Esophagus mucosa (tissue), 1 donor: ENCODE data around the gene VENTX. TPM values are rescaled to one million over a fixed set of nuclear protein-coding genes. Genes with fewer than 3 reads are reported as not detected.

Source experiments
- ATAC-seq: fragments of 200-7000 bp; cut with Tn5 transposase; one replicate; pipeline ENCODE4 v1.9.1; 2020
- total RNA-seq: library from RNA; stranded (reverse); gene quantifications from one replicate; pipeline ENCODE4 v1.2.4, GENCODE V29; 2023
- donor health status: DM: yes; HTN: yes; CAD: no.

VENTX gene, protein sequence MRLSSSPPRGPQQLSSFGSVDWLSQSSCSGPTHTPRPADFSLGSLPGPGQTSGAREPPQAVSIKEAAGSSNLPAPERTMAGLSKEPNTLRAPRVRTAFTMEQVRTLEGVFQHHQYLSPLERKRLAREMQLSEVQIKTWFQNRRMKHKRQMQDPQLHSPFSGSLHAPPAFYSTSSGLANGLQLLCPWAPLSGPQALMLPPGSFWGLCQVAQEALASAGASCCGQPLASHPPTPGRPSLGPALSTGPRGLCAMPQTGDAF
- 0.12 TPM for total RNA-seq

DNA sequence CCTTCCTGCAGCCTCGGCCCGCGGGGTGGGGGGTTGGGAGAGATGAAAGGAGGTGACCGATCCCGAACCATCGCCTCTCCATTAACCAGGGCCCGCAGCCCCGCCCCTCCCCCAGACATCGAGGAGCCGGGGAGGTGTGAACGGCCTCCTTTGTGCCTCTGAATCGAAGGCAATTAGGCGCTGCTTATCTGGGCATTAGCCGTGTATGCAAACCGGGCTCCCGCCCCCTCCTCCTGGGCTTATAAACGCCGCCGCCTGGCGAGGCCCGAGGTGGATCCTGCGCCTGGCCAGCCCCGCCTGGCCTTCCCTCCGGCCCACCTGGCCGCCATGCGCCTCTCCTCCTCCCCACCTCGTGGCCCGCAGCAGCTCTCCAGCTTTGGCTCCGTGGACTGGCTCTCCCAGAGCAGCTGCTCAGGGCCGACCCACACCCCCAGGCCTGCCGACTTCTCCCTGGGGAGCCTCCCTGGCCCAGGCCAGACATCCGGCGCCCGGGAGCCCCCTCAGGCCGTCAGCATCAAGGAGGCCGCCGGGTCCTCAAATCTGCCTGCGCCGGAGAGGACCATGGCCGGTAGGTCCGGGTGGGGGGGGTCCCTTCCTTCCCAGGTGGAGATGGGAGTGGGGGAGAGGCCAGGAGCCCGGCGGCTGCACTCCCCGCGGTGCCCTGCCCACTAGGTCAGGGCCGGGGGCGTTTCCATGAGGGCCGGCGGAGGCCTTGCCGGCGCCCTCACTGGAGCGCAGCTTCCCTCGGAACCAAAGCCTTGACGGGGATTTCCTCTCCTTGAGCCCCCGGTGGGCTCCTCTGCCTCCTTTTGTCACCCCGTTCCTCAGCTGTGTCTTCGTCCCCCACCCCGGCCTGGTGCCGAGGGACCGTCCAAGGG, at the start of gene VENTX:
Gene VENTX, plus strand, starts transcription at position 268 of the 878 bp plus-strand sequence. Its CDS starts 60 bp downstream, at position 328.
- no peak for ATAC-seq

DNA sequence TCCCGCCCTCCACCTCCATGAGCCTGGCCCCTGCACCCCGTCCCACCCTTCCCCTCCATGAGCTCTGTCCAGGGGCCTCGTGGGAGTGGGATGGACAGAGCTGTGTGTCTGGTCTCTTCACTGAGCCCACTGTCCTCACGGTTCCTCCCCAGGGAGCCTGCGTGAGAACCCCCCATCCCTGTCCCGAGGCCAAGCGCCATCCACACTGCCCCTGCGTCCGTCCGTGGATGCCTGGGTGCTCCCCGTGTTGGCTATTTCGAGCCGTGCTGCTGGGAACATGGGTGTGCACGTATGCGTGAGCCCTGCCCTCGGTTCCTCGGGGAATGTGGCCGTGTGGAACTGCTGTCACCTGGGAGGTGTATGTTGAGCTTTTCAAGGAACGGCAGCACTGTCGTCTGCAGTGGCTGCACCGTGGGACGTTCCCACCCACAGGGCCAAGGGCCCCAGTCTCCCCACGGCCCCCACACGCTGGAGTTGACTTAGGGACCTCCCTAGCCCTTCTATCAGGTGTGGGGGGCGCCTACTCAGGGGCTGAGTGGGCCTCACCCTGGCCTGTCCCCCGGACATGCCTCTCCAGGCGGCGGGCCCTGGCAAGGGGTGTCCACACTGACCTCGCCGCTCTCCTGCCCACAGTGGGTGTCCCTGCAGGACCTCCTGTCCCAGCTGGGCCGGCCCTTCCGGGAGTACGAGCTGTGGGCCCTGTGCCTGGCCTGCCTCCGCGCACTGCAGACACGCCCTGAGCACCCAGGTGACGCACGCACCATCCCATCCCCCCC, 49.6 kb upstream of the VENTX start:
- no peak for ATAC-seq

DNA sequence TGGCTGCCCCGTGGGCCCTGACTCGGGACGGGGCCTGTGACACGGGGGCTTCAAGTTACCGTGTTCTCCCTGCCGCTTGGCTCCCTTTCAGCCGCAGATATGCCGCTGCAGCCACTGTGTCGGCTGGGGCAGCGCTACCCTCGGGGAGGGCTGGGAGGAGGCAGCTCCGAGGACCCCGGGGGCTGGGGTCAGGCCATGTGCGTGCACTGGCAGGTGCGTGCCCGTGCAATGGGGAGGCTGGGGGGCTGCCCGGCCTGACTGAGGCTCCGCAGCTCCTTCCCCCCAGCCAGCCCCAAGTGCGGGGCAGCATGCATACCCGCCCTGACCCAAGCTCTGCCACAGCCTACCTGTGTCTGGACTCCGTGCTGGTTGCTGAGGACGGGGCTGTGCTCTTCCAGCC, 48.4 kb upstream of the VENTX start:
- ATAC-seq = no peak

DNA sequence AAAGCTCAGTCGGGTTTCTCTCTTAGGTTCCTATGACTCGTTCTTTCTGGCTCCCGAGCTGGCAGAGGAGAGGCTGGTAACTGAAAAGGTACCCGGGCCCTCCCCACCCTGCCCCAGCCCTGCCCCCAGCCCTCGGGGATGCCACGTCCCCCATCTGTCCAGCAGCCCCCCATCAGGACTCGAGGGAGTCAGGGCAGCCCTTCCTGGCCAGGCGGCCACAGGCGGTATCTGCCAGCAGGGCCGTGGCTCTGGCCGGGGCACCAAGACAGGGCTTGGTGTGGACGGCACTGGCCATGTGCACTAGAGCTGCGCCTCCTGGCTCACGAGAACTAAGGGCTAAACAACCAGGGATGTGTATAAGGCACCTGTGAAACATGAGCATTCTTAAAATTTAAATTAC, 47.9 kb upstream of the VENTX start:
- ATAC-seq = no peak

GRCh38 chr10:133190225-133190624, 47.4 kb upstream of the VENTX start:
- no peak for ATAC-seq

- no peak for ATAC-seq
Measured at GRCh38 chr10:133191651-133192050, 46.0 kb upstream of the VENTX start.

- ATAC-seq = no peak
Measured at GRCh38 chr10:133194151-133194550, 43.5 kb upstream of the VENTX start.

GRCh38 chr10:133195096-133195495, 42.6 kb upstream of the VENTX start:
- no peak for ATAC-seq

DNA sequence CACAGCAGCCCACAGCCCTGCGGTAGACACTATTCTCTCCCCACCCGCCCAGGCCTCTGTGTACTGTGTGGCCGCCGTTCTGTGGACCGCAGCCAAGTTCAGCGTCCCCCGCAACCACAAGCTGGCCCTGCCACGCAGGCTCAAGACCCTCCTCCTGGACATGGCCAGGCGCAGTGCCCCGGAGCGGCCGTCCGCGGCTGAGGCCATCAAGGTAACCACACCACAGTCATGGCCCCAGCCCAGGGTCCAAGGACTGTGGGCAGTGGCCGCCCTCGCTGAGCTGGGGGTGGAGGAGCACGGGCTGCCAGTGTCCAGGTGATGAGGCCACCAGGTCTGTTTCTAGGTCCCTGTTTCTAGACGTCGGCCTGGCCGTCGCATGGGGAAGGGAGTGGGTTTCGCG, 42.0 kb upstream of the VENTX start:
- no peak for ATAC-seq

GRCh38 chr10:133196221-133196915, 41.3 kb upstream of the VENTX start:
- no peak for ATAC-seq

DNA sequence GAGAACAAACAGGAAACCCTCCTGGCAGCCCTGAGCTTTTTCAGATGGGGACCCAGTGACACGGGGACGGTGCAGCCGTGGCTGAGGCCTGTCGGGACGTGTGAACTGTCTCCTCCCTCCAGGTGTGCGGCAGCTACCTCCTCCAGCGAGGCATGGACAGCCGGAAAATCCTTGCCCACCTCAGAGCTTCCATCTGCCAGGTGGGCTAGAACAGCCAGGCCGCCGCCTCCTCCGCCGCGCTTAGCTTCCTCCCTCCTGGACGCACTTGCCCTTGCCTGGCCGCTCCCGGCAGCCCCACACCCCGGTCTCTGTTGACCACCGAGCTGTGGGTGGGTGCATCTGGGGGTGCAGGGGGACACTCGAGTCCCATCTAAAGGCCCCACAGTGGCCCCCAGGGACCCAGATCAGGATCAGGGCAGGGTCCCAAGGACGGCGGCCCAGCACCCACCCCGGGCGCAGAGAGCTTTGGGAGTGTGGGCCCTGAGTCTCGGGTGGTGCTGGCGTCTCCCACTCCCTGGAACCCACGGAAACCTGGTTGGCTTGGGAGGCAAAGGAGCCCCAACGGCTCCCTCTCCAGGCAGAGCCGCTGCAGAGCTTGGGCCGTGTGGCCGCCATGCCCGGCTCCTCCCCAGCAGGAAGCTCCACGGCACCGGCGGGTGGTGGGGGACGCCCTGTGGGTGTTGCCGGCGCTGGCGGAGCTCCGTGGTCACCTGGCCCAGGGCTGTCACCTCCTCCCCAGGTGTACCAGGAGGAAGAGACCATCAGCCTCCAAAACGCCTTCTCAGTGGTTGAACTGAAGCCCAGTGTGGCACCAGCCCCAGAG, 40.5 kb upstream of the VENTX start:
- ATAC-seq = no peak

GRCh38 chr10:133197786-133198185, 39.9 kb upstream of the VENTX start:
- no peak for ATAC-seq

- no peak for ATAC-seq
Measured at GRCh38 chr10:133198206-133198605, 39.4 kb upstream of the VENTX start.

- no peak for ATAC-seq
Measured at GRCh38 chr10:133198621-133199487, 38.8 kb upstream of the VENTX start.

- ATAC-seq = no peak
Measured at GRCh38 chr10:133199488-133199885, 38.2 kb upstream of the VENTX start.

- no peak for ATAC-seq
Measured at GRCh38 chr10:133199992-133200611, 37.6 kb upstream of the VENTX start.

DNA sequence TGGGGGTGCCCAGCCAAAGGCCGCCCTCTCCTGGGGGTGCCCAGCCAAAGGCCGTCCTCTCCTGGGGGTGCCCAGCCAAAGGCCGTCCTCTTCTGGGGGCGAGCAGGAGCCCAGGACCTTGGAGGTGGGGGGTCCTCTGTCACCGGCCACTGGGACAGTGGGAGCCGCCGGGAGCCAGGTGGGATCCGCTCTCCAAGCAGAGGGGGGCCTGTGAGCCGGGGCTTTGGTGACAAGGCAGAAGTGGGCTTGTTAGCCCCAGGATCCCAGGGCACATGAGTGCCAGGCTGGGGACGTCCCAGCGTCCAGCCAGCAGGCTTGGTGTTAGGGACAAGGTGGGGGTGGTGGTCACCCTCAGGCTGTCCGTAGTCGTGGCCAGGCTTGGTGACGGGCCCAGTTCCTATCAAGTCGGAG, 37.0 kb upstream of the VENTX start:
- no peak for ATAC-seq

- peak; percentile 19 for ATAC-seq
Measured at GRCh38 chr10:133201151-133201947, 36.3 kb upstream of the VENTX start.
